Measurements from ENCODE around the gene LRRC27.

- TF ChIP-seq CTCF (IDR thresholded peaks at IDR 0.05; ENCODE audit: insufficient read depth, low read length): no peak
- TF ChIP-seq GABPA (IDR thresholded peaks at IDR 0.05; ENCODE audit: low read depth): no peak
- no peak for TF ChIP-seq REST (IDR thresholded peaks at IDR 0.05; ENCODE audit: insufficient replicate concordance, low read depth)
- TF ChIP-seq POLR2AphosphoS5 (IDR thresholded peaks at IDR 0.05; ENCODE audit: low read depth): 0 out of 2 replicates have a peak, but pooled peaks have one; percentile 40
These were observed 86.8 kb downstream of the LRRC27 start for GRCh38 chr10:132418527-132419416.

Measured in HL-60 (cell line).